IPS-NIHi11 (cell line): ENCODE measurements around the gene TSSC4.

Experiments
- DNase-seq: peaks from one replicate; pipeline ENCODE4 v3.0.0; 2012; ENCODE audit warnings: mixed read lengths, low spot score

Gene TSSC4

DNA sequence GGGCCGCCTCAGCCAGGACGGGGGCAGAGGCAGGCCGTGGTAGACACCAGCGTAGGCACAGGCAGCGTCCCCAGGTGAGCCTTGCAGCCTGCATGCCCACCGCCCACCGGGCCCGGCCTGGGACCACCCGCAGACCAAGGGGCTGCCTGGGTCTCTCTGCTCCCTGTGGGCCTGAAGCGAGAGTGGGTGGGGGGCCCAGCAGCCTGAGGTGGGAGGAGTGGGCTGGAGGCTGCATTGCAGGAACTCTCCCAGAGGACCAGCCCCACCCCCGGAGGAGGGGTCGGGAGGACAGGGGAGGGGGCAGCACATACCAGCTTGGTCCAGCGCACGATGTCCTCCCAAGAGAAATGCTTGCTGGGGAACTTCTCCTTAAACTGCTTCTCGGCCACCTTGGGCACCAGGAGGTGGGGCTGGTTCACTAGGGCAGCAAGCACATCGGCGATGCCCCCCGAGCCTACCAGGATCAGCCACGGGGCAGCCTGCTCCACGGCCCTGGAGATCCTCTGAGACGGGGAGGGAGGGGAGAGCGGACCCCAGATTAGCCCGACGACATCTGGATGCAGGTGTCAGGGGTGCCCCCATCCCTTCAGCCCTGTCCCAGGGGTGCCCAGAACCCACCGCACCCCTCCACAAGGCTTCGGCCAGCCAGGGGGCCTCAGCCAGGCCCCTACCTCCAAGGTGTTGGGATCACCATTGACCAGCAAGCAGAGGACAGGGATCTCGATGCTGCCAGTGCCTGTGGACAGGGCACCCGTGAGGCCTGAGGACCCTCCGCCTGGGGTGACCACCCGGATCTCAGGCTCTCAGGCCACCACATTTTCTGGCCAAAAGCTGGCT is 17.5 kb downstream of the TSSC4 start:
- no peak for DNase-seq

DNA sequence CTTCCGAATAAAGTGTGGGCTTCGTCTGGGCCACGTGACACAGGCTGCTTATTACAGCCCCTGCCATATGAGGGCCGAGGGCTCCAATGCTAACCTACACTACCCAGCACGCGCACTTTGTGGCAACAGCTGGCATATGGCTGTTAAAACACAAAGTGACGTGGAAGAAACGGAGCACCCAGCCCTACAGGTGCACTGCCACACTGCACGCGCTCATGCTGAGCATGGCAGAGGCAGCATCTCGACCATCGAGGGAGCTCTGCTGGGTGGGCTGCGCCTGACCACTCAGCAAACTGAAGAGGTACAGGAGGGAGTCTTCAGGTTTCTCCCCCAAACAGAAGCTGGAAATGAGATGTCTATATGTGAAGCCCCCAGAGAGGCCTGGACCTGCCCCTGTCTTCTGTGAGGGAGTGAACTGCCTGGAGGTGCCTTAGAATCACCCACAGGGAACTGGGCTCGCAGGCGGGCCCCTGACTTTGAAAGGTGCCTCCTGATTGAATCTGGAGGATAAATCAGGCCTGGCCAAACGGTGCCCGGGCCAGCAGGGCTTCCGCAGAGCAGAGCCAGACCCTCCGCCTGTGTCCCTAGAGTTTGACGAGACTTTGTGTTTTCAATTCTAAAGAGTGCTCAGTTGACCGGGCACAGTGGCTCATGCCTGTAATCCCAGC is 18.3 kb downstream of the TSSC4 start:
- no peak for DNase-seq

DNA sequence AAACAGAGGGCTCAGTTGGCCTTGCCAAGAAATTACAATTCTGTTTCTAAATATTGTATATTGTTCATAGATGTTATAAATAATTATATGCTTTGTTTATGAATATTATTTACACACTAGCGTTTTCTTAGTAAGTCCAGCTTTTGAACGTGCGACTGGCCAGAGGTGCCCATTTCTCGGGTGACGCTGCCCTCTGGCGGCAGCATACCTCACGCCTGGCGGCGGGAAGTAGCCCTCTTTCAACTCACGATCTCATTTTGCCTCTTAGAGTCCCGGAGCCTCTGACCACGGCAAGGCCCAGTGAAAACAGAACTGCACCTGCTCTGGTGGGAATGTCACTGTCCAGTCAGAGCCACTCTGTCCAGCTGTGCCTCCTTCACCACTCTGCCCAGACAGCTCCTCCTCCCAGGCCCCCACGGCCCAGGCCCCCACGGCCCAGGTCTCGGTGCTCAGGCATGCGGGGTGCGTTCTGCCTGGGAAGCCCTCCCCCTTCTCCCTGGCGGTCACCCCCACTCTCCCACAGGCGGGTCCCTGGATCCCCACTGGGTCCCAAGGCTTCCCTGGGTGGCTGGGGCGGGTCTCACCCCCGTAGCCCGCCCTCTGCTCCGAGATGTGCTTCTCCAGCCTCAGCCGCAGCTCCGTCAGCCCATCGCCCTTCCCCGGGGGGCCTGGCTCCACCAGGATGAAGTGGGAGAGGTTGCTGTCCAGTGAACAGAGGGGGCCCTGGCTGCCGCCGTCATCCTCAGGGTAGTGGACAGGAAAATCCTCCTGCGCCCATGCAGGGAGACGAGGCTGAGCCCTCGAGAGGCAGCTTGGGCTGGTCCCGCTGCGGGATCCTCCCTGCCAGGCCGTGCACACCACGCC is 19.3 kb downstream of the TSSC4 start:
- DNase-seq: peak; percentile 87

DNA sequence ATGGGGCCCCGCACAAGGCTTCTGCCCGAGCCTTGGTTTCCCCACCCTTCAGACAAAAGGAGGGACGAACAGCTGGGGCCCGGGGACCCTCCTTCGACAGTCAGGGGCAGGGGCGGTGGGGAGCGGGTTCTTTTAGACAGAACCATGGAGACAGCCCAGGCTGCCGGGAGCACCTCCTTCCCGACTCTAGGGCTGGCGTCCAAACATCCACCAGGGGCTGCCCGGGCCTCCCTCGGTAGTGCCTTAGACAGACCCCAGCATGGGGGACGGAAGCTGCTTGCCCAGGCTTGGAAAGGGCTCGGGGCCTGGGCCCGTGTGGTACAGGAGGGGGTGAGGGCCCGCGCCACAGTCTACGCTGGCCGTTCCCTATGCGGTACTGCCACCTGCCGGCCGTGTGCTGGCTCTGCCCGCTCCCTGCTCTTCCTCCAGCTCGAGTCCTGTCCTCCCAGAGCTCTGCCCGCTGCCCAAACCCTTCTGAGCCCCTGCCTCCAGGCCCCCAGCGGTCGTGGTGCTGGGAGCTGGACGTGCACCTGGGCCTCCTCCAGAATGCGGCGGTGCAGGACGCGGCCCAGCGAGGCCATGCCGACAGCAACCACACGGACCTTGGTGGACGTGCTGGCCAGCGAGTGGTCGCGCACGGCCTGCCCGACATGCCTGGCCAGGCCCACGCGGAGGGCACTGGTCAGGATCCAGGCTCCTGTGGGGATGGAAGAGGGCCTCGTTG is 20.1 kb downstream of the TSSC4 start:
- peak; percentile 98 for DNase-seq

DNA sequence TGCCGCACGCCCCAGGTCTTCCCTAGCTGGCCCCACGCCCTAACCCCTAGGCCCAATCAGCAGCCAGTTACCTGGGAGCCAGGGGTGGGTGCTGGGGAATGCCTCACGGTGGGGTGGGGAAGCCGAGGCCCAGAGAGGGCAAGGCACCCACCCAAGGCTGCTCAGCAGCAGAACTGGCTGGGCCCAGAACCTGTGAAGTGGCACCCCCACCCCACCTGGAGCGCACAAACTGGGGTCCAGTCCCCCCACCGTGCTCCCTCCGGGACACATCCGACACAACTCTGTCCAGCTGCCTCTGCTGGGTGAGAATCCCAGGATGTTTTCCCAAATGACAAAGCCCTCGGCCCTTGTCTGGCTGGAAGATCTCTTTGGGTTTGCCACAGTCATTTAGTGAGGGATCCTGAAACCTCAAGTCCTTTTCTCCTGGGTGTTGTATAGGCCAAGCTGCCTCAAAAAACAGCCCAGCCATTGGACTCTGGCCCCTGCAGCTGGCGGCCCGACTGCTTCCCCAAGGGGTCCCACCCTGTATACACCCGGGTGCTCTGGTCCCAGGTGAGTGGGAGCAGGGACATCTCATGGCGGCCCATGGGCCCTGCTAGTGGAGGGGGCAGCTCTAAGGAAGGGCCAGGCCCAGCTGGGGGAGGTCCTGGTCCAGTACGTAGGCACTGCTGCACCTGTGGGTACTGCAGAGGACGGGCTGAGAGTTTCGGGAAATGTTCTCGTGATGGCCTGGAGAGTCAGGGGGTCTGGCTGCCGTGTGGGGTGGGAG is 20.9 kb downstream of the TSSC4 start:
- no peak for DNase-seq

DNA sequence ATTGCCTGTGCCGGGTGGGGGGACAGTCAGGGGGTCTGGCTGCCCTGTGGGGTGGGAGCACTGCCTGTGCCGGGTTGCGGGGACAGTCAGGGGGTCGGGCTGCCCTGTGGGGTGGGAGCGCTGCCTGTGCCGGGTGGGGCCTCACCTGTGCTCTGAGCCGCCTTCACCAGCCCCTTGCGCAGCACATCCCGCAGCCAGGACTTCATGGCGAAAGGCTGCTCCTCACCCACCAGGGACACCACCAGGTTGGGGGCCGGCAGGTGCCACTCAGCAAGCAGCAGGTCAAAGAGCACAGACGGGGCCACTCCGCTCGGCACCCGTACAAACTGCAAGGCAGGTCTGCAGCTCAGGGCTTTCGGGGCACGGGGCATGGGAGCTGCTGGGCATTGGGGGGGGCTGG is 21.4 kb downstream of the TSSC4 start:
- DNase-seq: no peak

DNA sequence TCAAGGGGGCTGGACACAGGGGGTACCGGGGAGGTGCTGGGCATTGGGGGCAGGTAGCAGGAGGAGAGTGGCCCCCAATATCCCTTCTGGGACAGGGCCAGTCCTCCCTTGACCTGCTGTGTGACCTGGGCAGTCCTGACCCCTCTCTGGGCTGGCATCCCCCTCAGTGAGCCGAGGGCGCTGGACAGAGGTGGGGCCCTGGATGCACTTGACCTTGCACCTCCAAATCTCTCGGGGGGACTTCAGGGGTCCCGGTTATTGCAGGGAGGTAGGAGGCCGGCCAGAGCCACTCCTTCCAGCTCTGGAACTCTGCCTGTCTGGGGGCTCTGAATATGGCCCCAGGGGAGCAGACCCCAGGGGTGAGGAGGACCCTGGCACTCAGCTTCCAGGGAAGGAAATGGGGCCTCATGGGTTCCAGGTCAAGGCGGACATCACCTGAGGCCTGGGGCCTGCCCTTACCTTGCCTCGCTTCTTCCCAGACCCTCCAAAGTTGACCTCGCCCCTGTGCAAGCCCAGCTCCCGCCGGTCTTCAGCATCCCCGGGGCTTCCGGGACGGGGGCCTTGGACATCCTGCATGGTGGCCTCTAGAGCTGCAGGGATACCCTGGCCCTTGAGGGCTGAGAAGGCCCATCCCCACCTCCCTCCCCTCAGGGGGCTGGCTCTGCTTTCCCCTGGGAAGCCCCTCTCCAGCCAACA is 22.1 kb downstream of the TSSC4 start:
- DNase-seq: no peak

DNA sequence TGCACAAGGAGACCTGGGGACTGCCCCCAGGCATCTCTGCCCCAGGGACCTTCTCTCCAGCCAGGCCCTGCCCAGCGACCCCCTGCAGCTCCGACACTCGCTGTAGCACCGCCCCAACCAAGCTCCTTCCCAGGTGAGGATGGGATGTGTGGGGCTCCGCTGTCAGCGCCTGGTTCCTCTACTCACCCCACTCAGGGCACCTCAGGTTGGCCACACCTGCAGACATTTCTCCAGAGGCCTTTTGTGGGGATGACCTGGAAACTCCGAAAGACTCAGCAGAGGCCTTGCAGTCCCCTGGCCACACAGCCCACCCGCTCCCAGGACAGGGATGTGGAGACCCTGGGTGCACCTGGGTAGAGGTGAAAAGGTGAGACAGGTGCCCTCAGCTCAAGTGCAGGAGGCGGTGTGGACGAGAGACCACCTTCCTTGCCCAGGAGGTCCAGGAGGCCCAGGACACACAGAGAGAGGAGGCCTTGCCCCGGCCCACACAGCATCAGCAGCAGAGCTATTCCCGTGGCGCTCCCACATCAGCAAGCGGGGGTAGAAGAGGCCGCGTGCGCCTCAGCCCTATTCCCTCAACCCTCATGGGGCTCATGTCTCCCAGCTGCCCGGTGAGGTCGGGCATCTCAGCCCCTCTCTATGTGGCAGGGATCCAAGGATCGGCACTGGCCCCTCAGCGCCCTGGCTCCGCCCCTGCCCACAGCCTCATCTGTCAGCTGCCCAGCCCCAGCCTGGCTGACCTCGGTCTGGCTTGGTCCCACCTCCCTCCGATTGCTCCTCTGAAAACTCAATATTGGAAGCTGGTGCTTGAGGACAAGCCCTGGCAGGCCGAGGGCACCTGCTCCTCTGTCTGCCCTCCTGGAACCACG is 22.8 kb downstream of the TSSC4 start:
- no peak for DNase-seq

DNA sequence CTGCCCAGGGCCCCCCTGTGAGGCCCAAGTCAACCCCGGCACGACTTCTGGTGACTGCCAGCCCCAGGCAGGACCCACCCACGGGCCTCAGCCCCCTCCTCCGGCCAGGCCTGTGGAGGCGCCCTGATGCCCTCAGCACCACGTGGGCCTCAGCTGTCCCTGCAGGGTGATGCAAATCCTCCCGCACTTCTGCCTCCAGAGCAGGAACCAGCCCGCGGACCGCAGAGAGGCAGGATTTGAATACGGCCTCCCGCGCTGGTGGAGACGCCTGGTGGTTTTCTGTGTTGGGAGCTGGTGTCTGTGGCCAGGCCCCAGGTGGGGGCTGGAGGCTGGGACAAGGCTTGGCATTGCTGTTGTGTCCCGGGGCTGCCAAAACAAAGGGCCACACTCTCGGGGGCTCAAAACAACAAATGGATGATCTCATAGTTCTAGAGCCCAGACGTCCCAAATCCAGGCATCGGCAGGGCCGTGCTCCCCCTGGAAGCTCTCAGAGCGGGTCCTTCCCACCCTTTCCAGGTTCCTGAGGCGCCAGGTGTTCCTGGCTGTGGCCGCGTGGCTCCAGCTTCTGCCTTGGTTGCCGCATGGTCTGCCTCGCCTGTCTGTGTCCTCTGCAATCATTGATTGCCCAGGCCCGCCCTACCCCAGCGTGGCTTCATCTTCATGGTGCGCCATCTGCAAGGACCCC is 24.4 kb downstream of the TSSC4 start:
- DNase-seq: no peak

DNA sequence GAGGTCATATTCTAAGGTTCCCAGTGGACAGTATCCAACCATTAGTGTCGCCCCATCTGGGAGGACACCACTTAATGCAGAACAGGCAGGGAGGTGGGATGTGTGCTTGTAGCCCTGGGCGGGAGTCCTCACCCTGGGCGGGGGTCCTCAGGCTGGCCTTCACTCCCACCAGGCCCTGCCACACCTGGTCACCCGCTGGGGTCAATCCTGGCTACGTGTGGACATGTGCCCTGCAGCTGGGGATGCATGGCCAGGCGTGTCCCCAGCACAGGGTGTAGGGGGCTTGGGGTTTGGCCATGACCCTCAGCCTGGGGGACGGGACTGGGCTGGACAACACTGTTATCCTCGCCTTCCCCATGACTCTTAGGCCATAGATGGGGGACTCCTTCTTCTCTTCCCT is 25.0 kb downstream of the TSSC4 start:
- no peak for DNase-seq

DNA sequence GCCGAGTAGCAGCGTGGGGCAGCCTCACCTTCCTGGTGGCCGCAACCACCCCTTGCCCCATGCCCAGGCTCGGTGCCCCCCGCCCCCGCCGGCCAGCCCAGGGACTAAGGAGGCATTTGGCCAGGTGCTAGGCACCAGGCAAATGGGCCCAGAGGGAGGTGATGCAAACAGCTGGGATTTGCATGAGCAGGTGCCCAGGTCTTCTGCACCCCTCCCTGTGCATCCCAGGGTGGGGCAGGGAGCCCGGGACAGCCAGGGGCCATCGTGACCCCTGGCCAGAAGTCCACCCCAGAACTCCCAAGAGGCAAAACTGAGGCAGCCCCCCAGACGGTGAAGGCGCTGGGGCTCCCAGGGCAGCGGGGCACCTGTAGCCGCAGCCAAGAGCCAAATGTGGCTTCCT is 25.7 kb downstream of the TSSC4 start:
- no peak for DNase-seq

DNA sequence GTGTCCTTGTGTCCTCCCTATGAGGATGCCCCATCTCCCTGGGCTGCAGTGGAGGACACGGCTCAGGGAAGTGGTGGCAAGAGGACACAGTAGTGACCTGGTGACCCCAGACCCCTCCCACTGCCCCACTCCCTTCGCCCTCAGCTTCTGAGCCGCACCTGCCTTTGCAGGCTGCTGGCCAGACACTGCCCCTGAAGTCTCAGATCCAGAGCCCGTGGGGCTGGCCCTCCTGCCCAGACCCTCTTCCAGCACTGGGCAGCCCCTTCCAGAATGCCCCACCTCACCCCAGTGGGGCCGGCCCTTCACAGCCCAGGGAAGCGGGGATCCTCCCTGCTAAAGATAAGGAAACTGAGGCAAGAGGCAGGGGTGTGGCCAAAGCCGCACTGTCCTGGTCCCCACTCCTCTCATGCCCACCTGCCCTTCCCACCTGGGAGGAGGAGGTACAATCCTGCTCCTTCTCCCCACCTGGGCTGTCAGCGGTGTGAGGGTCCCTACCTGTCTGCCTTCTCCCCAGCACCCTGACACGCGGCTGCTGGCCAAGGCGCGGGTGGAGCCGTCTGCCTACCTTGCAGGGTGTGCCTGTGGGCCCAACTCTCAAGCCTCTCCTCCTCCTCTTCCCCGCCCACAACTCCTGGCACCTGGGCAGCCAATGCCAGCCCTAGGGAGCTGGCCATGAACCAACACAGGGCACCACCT is 26.4 kb downstream of the TSSC4 start:
- DNase-seq: no peak

DNA sequence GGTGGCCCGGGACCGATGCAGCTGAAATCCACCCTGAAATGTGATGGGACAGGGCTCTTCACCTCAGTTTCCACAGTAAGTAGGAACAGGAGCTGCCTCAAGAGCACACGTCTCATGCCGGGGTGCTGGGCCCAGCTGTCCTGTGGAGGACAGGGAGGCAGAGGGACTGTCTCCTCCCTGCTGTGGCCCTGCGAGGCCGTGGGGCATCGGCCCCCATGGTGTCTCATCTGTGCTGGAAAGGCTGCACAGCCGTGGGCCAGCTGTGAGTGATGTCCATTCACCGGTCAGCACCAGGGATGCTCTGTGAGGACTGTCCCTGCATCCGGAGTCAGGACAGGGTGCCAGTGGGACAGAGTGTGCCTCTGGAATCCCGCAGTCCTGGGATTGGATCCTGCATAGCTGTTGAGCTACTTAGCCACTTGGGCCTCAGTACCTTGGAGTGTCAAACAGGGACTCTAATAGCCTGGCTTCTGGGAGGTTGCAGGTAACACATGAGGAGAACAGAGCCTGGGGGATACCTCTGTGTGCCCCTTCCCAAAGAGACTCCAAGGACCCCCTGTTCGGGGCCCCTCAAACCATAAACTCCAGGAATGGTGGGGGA is 27.3 kb downstream of the TSSC4 start:
- no peak for DNase-seq

DNA sequence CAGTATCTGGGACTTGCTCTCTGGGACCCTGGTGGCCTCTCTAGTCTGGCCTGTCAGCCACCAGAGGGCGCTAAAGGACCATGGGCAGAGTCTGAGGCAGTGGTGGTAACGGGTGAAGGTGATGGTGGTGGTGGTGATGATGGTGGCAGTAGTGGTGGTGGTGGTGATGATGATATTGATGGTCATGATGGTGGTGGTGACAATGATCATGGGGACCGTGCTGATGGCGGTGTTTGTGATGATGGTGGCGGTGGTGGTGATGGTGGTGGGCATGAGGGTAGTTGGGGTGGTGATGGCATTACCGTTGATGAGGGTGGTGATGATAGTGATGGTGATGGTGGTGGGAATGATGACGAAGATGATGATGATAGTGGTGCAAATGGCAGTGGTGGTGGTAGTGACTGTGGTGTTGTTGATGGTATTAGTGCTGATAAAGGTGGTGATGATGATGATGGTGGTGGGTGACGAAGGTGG is 27.8 kb downstream of the TSSC4 start:
- DNase-seq: peak; percentile 81

DNA sequence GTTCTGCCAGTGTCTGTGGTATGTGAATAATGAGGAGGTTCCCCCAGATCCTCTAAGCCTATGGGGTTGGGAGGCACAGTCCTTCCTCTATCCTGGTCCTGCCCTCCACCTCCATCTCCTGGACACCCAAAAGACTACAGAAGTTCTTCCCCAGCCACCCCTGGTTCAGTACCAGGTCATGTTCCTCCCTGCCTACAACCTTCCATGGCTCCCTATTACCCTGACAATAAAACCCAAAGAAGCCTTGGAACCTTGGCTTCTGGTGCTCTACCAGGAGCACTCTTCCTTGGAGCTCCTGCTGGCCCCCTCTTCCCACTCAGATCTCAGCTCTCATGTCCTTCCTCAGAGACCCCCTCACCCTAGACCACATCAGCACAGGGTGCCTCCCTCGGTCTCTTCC is 30.8 kb downstream of the TSSC4 start:
- DNase-seq: no peak

DNA sequence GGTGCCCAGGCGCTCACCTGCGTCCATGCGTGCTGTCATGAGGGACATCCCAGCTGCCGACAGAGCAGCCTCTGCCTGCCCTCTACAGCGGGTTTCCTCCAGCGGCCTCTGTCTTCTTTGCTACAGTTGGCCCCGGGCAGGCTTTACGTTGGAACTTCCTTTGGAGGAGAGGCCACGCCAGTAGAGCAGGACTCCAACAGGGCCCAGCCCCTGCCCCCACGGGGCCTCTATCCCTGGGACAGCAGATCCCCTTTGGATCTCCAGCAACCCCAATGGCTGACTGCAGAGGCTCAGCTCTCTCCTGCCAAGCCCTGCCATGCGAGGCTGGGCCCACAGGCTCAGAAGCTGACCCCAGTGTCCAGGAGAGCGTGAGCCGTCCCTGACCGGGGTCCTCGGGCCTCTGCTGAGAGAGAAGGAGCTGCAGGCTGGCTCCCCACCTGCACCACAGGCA is 31.6 kb downstream of the TSSC4 start:
- no peak for DNase-seq

DNA sequence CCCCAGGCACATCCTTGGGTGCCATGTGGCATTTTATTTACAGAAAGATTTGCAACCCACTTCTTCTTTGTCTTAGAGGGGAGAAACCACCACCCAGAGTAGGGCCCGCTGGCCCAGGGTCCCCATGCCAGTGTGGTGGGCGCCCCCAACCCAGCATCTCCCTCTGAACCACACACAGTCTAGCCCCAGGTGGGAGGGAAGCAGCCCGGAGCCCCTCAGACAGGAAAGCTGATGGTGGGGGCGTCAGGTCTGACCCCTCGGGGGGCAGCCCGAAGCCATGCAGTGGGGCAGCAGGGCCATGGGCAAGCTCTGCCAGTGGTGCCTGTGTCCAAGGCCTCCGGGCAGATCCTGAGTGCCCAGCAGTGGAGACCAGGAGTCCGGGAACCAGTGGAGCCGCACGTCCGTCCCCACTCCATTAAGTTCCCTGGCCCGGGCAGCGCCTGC is 32.1 kb downstream of the TSSC4 start:
- DNase-seq: no peak
